GM10248 (cell line): ENCODE data around the gene CRB2.

Source experiments
- CTCF ChIA-PET: fragments of 300-600 bp; sonication (Branson Sonifier 250); formaldehyde crosslinking; extraction: SDS; loops from one replicate; lab custom pipeline; 2021; ENCODE audit warnings: antibody characterized with exemption; lab: Yijun Ruan, JAX
- POLR2A ChIA-PET: fragments of 350-650 bp; sonication (Branson Sonifier 250); formaldehyde crosslinking; extraction: SDS; loops from one replicate; lab custom pipeline; 2020; ENCODE audit warnings: antibody characterized with exemption; lab: Yijun Ruan, JAX
- DNase-seq: peaks from one replicate; pipeline ENCODE4 v3.0.0; 2012; ENCODE audit errors: extremely low spot score
- TF ChIP-seq, protein P1 (sequence below): IDR thresholded peaks from 2 replicates; pipeline ENCODE4 v1.5.1; 2012; ENCODE audit warnings: mild to moderate bottlenecking, low read depth; ENCODE audit errors: extremely low read depth, missing control alignments, control extremely low read depth

CRB2 gene

DNA sequence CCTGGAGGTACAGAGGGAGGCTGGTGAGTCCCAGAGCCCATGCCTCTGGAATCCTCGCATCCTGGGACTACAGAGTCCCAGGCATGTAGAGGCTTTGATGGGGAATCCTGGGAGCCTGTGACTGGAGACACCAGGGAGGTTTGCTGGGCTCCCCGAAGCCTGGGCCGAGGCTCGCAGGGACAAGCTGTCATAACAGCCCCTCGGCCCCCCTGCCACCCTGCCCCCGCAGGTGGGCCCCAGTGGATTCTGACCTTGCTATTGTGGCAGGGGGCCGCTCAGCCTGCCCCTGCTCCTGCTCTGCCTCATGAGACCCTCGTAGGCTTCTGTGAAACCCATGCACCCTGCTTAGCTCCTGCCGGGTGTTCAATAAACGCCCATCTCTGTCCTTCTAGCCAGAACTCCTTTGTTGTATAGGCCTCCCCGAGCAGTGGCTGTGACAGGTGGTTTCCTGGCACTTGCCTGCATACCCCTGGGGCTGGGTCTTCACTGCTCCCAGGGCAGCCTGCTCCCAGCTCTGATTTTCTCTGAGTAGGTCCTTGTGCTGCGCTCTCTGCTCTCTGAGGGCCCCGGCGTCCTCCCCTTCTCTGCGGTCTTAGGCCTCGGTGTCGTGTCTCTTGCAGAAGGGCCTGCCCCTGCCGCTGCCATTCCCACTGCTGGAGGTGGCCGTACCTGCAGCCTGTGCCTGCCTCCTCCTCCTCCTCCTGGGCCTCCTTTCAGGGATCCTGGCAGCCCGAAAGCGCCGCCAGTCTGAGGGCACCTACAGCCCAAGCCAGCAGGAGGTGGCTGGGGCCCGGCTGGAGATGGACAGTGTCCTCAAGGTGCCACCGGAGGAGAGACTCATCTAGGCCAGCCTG lies 20.4 kb downstream of the CRB2 start:
- CTCF ChIA-PET, result interaction anchor here (1.1 to 1.9 kb wide), 2 partner anchors 9 to 13 kb away, joined by 3 to 7 read pairs; no protein-coding TSS in a partner anchor
- POLR2A ChIA-PET, result interaction anchor here (0.6 kb wide), 1 partner anchor 254 kb away, joined by 5 read pairs; no protein-coding TSS in a partner anchor
- no peak for DNase-seq
- TF ChIP-seq, protein P1, sequence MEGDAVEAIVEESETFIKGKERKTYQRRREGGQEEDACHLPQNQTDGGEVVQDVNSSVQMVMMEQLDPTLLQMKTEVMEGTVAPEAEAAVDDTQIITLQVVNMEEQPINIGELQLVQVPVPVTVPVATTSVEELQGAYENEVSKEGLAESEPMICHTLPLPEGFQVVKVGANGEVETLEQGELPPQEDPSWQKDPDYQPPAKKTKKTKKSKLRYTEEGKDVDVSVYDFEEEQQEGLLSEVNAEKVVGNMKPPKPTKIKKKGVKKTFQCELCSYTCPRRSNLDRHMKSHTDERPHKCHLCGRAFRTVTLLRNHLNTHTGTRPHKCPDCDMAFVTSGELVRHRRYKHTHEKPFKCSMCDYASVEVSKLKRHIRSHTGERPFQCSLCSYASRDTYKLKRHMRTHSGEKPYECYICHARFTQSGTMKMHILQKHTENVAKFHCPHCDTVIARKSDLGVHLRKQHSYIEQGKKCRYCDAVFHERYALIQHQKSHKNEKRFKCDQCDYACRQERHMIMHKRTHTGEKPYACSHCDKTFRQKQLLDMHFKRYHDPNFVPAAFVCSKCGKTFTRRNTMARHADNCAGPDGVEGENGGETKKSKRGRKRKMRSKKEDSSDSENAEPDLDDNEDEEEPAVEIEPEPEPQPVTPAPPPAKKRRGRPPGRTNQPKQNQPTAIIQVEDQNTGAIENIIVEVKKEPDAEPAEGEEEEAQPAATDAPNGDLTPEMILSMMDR, result no peak

DNA sequence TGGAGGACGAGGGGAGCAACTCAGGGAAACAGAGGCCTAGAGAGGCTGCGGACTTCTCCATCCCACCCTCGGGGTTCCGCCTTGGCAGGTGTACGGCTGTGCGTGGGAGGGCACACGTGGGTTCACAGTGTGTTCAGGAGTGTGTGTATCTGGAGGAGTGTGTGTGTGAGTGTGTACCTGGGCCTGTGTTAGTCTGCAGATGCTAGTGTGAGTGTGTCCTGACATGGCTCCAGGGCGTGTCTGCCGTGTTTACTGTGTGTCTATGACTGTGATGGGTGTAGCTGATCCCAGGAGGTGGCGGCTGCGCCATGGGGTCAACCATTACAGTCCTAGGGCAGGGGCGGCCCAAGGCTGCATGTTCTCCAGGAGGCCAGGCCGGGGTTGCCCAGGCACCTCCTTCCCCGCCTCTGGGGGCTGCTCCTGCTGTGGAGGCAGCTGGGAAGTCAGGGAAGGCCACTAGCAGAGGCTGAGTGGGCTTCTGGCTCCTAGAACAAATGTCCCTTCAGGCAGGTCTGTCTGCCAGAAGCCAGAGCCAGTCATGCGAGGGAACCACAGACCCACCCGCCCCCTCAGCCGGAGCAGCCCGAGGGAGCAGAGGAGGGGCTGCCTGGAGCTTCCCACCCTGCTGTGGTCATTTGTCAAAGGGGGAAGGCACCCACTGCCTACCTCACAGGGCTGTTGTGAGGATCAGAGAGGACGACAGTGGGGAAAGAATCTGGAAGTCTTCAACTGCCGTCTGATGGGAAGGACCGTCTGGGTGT lies 21.4 kb downstream of the CRB2 start:
- ChIA-PET POLR2A (no interaction called here), CTCF (interaction anchor here (1.1 to 1.9 kb wide), 2 partner anchors 8 to 14 kb away, joined by 3 to 7 read pairs; no protein-coding TSS in a partner anchor)
- no peak for DNase-seq
- TF ChIP-seq, protein P1, result no peak

DNA sequence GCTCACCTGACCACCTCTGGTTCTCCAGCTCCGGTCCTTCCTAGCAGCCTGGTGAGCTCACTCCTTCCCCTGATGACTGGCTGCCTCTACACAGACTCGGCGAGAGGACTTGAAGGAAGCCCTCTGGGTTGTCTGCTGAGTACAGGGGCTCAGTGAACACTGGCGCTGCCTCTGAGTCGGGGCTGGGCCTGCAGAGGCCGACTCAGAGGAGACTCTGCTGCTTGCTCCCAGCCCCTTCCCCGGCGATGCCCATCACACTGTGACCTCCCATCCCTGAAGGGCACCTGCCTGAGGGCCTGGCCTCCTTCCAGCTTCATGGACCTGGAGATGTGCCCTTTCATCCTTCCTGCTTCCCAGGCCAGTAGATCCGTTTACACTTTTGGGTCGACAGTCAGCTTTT lies 22.0 kb downstream of the CRB2 start:
- ChIA-PET POLR2A (interaction anchor here (0.6 kb wide), 1 partner anchor 1077 kb away, joined by 3 read pairs; no protein-coding TSS in a partner anchor), CTCF (no interaction called here)
- TF ChIP-seq, protein P1, result no peak
- no peak for DNase-seq

DNA sequence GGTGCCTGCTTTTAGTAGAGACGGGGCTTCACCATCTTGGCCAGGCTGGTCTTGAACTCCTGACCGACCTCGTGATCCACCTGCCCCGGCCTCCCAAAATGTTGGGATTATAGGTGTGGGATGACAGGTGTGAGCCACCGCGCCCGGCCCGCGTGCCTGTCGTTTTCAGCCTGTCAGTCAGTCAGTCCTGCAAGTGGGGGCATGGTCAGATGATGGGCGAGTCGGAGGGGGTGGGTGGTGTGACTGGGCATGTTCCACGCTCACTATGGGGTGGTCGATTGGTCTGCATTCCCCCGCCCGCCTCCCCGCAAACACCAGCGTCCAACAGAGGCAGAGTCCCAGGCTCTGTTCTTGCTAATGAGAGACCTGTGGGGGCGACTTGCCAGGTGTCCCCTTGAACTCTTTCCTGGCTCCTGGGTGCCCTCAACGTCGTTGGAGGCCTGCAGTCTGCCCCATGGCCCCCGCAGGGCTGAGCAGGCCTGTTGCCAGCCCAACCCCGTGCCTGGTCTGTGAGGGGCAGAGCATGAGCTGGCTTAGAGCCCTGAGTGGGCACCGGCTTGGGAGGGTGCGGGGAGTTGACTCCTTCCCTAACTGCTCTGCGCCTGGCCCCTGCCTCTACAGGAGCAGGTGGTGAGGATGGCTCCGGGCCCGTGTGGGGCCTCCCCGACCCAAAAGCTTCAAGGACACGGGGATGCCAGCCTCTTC lies 23.1 kb downstream of the CRB2 start:
- POLR2A ChIA-PET, result no interaction called here

DNA sequence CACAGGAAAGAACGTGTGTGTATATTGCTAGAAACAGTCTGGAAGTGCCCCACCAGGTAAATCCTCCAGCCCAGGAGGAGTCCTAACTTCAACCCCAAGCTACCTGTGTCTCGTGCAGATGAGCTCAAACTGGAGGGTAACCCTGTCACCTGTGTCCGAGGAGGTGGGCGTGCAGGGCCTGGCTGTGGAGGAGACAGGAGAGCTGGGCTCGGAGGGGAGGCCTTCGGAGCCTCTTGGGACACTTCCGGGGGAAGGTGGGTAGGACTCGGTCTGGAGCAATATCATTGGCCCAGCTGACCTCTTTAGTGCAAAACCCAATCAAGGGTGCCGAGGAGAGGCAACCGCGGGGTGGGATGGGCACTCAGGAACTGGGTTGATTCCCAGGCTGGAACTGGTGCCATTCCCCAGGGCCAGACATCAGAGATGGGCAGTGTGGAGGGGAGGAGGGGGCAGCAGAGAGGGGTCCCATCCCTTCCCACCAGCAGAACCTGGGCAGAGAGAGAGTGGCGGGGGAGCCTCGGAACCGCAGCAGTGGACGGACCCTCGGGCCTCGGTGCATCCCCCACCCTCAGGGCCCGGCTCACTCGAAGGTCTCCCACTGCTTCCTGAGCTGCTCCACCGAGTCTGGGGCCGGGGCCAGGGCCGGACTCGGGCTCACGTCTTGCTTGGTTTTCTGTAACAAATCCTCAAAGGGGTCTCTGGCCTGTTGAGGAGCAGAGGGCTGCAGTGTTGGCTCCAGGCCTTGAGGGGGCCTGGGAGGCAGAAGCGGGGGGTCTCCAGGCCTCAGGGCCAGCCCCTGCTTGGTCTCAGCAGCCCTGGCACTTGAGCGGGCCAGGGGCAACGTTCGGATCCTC lies 25.1 kb downstream of the CRB2 start:
- ChIA-PET POLR2A (no interaction called here), CTCF (interaction anchor here (1.1 to 9.5 kb wide), 2 partner anchors 27 to 32 kb away, joined by 4 to 82 read pairs; partner anchors contain the start of gene CRB2)
- TF ChIP-seq, protein P1, result no peak
- DNase-seq, result no peak

More for the DNA sequence above, 23.1 kb downstream of the CRB2 start:
- no peak for DNase-seq
- TF ChIP-seq, protein P1, result no peak
- CTCF ChIA-PET, result no interaction called here
